Activated CD8-positive, alpha-beta memory T cell treated with anti-CD3 and anti-CD28 coated beads, Interleukin-2, amount 10 ng/mL, durations not matched to agents 7 days and 5 days (primary cell): ENCODE results near the gene TTYH2. TPM values are rescaled to one million over a fixed set of nuclear protein-coding genes. Genes with fewer than 3 reads are reported as not detected.
"Not testable (repeated sequence)": the region's sequence is repeated elsewhere in the genome, so short reads cannot be mapped to it uniquely, and the experiment has no call there.

Experiments used
- ATAC-seq: fragments of 150-1000 bp; cut with Tn5 transposase; one replicate; pipeline ENCODE4 v1.10.0; 2021; ENCODE audit warnings: moderate library complexity
- CTCF ChIA-PET: fragments of 350-600 bp; sonication (Branson Sonifier 250); formaldehyde crosslinking; loops from one replicate; lab custom pipeline; 2021; ENCODE audit warnings: antibody characterized with exemption; lab: Charles Lee
- DNase-seq: peaks from one replicate; pipeline ENCODE4 v3.0.0-alpha.2; 2020
- H3K27ac Mint-ChIP-seq: one replicate; pipeline ENCODE4 v1.8.0; 2021; ENCODE audit warnings: mild to moderate bottlenecking, mixed read lengths
- H3K27me3 Mint-ChIP-seq: one replicate; pipeline ENCODE4 v1.8.0; 2021; ENCODE audit warnings: mixed read lengths
- H3K36me3 Mint-ChIP-seq: one replicate; pipeline ENCODE4 v1.8.0; 2021; ENCODE audit warnings: mild to moderate bottlenecking, mixed read lengths
- H3K4me1 Mint-ChIP-seq: one replicate; pipeline ENCODE4 v1.8.0; 2021; ENCODE audit warnings: mixed read lengths
- H3K4me3 Mint-ChIP-seq: one replicate; pipeline ENCODE4 v1.8.0; 2021; ENCODE audit warnings: mild to moderate bottlenecking, moderate library complexity, mixed read lengths
- H3K9me3 Mint-ChIP-seq: one replicate; pipeline ENCODE4 v1.8.0; 2022; ENCODE audit warnings: low read depth, mixed read lengths
- total RNA-seq, 2 experiments: library from RNA; stranded (reverse); gene quantifications; one replicate each; pipeline ENCODE4 v1.2.3, GENCODE V29; 2021

TTYH2 gene
- total RNA-seq, 2 experiments from 2014 or later = 7.1 to 12.8 TPM

GRCh38 chr17:74183411-74183810 lies 30.0 kb upstream of the TTYH2 start:
- CTCF ChIA-PET = interaction anchor here (1.2 kb wide), 1 partner anchor 16 kb away, joined by 4 read pairs; no protein-coding TSS in a partner anchor
- ATAC-seq (no peak), DNase-seq (no peak)
- H3K9me3 Mint-ChIP-seq = no peaks in the 10 kb centered on the region
- peaks cover 7% of the 10 kb centered on the region for H3K27me3 Mint-ChIP-seq
- no peaks in the 10 kb centered on the region for H3K4me1 Mint-ChIP-seq
- no peaks in the 10 kb centered on the region for H3K36me3 Mint-ChIP-seq
- H3K27ac Mint-ChIP-seq = no peak overlapping the region
- H3K4me3 Mint-ChIP-seq = no peak overlapping the region

- Mint-ChIP-seq H3K36me3 (no peaks in the 10 kb centered on the region), H3K27ac (no peak overlapping the region), H3K4me3 (no peak overlapping the region), H3K27me3 (no peaks in the 10 kb centered on the region), H3K4me1 (no peaks in the 10 kb centered on the region), H3K9me3 (no peaks in the 10 kb centered on the region)
- CTCF ChIA-PET = interaction anchor here (0.5 to 1.3 kb wide), 2 partner anchors 14 to 603 kb away, joined by 3 to 4 read pairs; no protein-coding TSS in a partner anchor
- ATAC-seq (no peak), DNase-seq (no peak)
These were observed 27.7 kb upstream of the TTYH2 start for GRCh38 chr17:74185571-74186185.

DNA sequence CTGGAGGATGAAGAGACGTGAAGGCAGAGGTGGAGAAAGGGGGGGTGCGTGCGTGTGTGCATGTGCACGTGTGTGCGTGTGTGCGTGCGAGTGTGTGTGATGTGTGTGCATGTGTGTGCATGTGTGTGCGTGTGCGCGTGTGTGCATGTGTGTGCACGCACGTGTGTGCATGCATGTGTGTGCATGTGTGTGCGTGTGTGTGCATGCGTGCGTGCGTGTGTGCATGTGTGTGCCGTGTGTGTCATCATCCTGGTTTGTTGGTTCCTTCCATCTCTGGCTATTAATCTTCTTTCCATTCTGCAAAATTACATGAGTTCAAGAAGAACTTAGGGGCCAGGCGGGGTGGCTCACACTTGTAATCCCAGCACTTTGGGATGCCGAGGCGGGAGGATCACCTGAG lies 26.9 kb upstream of the TTYH2 start:
- Mint-ChIP-seq H3K4me3 (no peak overlapping the region), H3K4me1 (no peaks in the 10 kb centered on the region), H3K27ac (no peak overlapping the region), H3K9me3 (no peaks in the 10 kb centered on the region), H3K27me3 (no peaks in the 10 kb centered on the region), H3K36me3 (no peaks in the 10 kb centered on the region)
- no peak for DNase-seq
- CTCF ChIA-PET = interaction anchor here (1.3 kb wide), 1 partner anchor 10 kb away, joined by 4 read pairs; no protein-coding TSS in a partner anchor
- no peak for ATAC-seq

DNA sequence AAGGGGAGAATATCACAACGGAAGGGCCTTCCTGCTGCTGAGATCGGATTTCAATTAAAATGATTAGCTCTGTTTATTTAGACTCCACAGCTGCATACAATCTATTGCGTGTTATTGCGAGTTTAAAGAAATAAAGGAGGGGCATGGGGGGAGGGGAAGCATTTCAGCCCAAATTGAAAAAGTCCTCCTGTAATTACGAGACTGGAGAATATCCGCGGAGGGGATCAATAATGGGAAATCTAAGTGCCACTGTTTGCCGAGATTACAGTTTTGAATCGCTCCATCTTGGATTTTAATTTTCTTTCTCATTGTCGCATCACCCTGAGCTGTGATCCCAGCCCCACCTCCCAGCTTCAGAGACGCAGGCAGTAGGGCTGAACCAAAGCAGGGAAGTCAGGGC lies 25.6 kb upstream of the TTYH2 start:
- no peaks in the 10 kb centered on the region for H3K9me3 Mint-ChIP-seq
- no peak for ATAC-seq
- no peaks in the 10 kb centered on the region for H3K36me3 Mint-ChIP-seq
- no peak overlapping the region for H3K27ac Mint-ChIP-seq
- CTCF ChIA-PET = interaction anchor here (1.3 kb wide), 1 partner anchor 11 kb away, joined by 4 read pairs; no protein-coding TSS in a partner anchor
- H3K27me3 Mint-ChIP-seq = peaks cover 3% of the 10 kb centered on the region
- no peak overlapping the region for H3K4me3 Mint-ChIP-seq
- DNase-seq = no peak
- H3K4me1 Mint-ChIP-seq = no peaks in the 10 kb centered on the region

DNA sequence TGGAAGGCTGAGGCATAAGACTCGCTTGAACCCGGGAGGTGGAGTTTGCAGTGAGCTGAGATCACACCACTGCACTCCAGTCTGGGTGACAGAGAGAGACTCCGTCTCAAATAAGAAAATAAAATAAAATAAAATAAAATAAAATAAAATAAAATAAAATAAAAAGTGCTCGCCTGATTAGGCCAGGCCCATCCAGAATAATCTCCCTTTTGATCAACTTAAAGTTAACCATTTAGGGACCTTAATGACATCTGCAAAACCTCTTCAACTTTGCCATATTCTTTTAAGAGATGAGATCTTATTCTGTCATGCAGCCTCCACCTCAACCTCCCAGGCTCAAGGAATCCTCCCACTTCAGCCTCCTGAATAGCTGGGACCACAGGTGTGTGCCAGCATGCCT lies 24.7 kb upstream of the TTYH2 start:
- H3K4me1 Mint-ChIP-seq, H3K9me3 Mint-ChIP-seq, H3K36me3 Mint-ChIP-seq, H3K27me3 Mint-ChIP-seq, DNase-seq, H3K27ac Mint-ChIP-seq, H3K4me3 Mint-ChIP-seq, ATAC-seq: not testable (repeated sequence)
- CTCF ChIA-PET = interaction anchor here (3.6 kb wide), 1 partner anchor 11 kb away, joined by 19 read pairs; no protein-coding TSS in a partner anchor

DNA sequence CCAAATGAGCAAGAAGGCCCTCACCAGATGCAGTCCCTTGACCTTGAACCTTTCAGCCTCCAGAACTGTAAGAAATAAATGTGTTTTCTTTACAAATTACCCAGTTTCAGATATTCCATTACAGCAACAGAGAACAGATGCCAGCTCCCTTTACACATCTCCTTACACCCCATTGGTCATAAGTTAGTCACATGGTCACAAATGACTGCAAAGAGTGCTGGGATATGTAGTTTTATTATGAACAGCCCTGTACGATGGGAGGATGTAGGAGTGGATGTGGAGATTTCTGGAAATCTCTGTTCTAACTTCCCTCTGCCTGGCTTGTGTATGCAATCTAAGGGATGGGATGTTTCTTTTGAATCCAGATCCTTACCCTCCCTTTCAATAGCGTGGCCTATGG lies 23.2 kb upstream of the TTYH2 start:
- Mint-ChIP-seq H3K27ac (no peak overlapping the region), H3K36me3 (no peaks in the 10 kb centered on the region), H3K9me3 (no peaks in the 10 kb centered on the region), H3K27me3 (peaks cover 15% of the 10 kb centered on the region), H3K4me1 (peaks cover 6% of the 10 kb centered on the region), H3K4me3 (no peak overlapping the region)
- ATAC-seq (peak; percentile 78), DNase-seq (no peak)
- CTCF ChIA-PET = interaction anchor here (3.6 kb wide), 1 partner anchor 10 kb away, joined by 19 read pairs; no protein-coding TSS in a partner anchor

- ATAC-seq = no peak
- H3K4me3 Mint-ChIP-seq = no peak overlapping the region
- H3K27me3 Mint-ChIP-seq = peaks cover 16% of the 10 kb centered on the region
- CTCF ChIA-PET = interaction anchor here (0.6 to 3.6 kb wide), 4 partner anchors 9 to 177 kb away, joined by 3 to 19 read pairs (median 11); partner anchors contain the start of genes GPR142 and RPL38
- no peak overlapping the region for H3K27ac Mint-ChIP-seq
- no peaks in the 10 kb centered on the region for H3K36me3 Mint-ChIP-seq
- H3K9me3 Mint-ChIP-seq = no peaks in the 10 kb centered on the region
- no peak for DNase-seq
- peaks cover 6% of the 10 kb centered on the region for H3K4me1 Mint-ChIP-seq
These were observed 22.5 kb upstream of the TTYH2 start for GRCh38 chr17:74190807-74191406.

DNA sequence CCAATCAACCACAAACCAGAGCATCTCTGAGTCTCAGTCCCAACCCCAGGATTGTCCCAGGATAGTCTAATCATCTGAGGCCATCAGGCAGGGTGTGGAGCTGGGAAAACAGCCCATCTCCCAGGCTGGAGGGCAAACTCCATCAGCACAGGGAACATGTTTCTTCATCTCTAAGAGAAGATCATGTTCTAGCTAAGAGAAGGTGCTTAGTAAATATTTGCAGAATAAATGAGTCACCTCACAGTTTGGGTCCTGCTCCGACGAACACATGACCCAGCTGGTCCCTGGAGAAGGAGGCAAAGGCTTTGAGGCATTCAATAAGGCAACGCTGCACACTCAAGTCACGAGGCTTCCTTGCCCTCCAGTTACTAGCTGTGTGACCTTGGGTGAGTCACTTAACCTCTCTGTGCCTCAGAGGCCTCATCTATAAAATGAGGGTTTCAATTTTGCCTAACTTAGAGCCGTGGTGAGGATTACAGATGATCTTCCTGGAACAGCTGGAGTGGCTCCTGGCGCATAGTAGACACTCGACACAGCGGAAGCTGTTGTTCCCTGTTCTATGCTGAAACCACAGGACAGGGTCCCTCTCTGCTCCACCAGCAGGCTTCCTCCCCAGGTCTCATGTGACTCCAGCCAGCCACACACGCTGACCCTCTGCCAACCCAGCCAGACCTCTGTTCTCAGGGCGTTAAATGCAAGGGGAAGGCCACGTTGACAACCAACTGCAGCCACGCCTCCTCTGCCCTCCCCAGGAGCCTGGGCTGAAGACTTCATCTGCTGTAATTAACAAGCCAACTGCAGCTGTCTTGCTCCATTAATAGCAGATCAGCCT lies 20.2 kb upstream of the TTYH2 start:
- DNase-seq = no peak
- ATAC-seq = no peak
- no peak overlapping the region for H3K27ac Mint-ChIP-seq
- no peak overlapping the region for H3K4me3 Mint-ChIP-seq
- H3K27me3 Mint-ChIP-seq = peaks cover 23% of the 10 kb centered on the region
- no peaks in the 10 kb centered on the region for H3K36me3 Mint-ChIP-seq
- H3K4me1 Mint-ChIP-seq = peaks cover 6% of the 10 kb centered on the region
- H3K9me3 Mint-ChIP-seq = no peaks in the 10 kb centered on the region
- CTCF ChIA-PET = interaction anchor here (2.9 kb wide), 1 partner anchor 10 kb away, joined by 17 read pairs; the partner anchor contains the start of gene RPL38

DNA sequence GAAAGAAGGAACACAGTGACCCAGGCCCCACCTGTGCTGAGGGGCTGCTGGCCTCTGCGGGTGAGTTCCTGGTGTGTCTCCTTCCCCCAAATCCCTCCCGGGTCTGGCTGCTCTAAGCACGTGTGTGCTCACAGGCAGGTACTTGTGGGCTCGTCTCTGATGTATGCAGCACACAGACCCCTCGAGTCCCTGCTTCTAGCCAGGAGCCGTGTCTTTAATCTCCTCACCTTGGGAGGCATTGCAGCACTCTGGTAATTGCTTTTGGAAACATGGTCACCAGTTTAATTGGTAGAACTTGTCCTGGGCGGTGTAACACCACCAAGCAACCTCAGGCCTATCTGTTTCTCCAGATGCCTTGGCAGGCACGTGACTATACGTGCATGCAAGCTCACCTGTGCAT lies 18.7 kb upstream of the TTYH2 start:
- ATAC-seq = no peak
- H3K27me3 Mint-ChIP-seq = peaks cover 28% of the 10 kb centered on the region
- H3K27ac Mint-ChIP-seq = no peak overlapping the region
- H3K4me3 Mint-ChIP-seq = no peak overlapping the region
- H3K4me1 Mint-ChIP-seq = peaks cover 7% of the 10 kb centered on the region
- H3K36me3 Mint-ChIP-seq = no peaks in the 10 kb centered on the region
- CTCF ChIA-PET = interaction anchor here (1.6 kb wide), 1 partner anchor 185 kb away, joined by 3 read pairs; no protein-coding TSS in a partner anchor
- H3K9me3 Mint-ChIP-seq = no peaks in the 10 kb centered on the region
- DNase-seq = no peak

DNA sequence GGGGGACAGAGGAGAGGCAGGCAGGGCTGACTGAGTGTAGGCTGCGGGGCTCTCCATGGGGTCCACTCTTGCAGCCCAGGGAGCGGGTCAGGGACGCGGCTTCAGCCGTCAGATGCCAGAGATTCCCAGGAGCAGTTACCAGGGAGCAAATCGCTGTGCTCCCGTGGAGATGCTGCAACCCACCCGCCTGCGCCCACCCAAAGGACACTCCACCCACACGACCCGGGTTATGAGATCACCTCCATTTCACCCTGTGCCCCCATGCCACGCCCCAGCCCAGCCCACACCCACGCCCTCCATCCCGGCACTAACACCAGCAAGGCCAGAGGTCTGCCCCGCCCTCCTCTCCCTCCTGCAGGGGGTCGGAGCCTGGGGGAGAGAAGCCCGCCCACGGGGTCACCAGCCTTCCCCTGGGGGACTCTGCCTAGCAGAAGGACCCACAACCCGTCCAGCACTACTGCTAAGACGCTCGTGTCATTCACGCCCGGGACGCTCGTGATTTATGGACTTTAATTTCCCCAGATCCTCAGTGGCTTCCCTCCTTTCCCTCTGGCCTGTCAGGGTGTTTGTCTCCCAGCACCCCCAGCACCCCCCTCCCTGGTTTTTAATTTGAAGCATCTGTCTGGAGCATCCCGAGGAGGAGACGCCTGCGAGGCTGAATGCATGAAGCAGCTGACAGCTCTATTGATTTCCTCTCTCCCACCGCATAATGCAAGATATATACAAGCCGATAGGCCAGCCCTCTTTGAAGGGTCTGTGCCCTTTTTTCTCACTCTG lies 16.6 kb upstream of the TTYH2 start:
- H3K27me3 Mint-ChIP-seq = peaks cover 36% of the 10 kb centered on the region

DNA sequence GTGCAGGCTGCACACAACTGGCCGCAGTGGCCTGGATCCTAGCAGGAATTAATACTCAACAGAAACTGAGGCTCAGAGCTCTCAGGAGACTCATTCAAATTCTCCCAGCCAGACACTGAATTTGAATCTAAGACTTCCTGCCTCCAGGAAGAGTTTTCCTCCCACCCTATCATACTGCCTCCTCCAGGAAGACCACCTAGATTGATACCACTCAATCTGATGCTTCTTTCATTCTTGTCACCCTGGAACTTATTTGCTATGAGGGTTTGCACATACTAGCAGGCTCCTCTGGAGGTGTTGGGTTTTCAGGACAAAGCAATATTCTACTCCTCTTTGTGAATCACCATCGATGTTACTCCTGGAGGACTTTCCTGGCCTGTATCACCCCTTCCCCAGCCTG lies 15.6 kb upstream of the TTYH2 start:
- DNase-seq (no peak), ATAC-seq (no peak)
- Mint-ChIP-seq H3K27me3 (peaks cover 40% of the 10 kb centered on the region), H3K4me3 (no peak overlapping the region), H3K4me1 (peaks cover 9% of the 10 kb centered on the region), H3K36me3 (no peaks in the 10 kb centered on the region), H3K9me3 (no peaks in the 10 kb centered on the region), H3K27ac (no peak overlapping the region)
- CTCF ChIA-PET = no interaction called here

More for the DNA sequence above, 16.6 kb upstream of the TTYH2 start:
- H3K27ac Mint-ChIP-seq = no peak overlapping the region
- H3K9me3 Mint-ChIP-seq = no peaks in the 10 kb centered on the region
- H3K4me3 Mint-ChIP-seq = no peak overlapping the region
- no peak for DNase-seq
- peaks cover 9% of the 10 kb centered on the region for H3K4me1 Mint-ChIP-seq
- CTCF ChIA-PET = no interaction called here
- no peak for ATAC-seq
- H3K36me3 Mint-ChIP-seq = no peaks in the 10 kb centered on the region

DNA sequence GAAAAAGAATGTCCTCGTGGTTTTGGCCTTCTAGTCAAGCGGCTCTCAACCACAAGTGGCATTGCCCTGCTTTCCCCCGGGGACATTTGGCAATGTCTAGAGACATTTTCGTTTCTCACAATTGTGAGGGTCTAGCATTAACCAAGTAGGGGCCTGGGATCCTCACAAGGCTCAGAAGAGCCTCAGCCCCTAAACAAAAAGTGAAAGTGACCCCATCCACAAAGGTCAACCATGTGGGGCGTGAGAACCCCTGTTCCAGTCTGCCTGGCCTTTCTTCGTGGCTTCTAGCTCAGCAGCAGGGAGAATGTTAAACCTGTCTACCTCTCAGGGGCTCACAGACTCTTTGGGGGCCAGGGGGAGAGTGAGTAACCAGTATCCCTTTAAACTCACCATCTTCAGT lies 14.7 kb upstream of the TTYH2 start:
- H3K27me3 Mint-ChIP-seq = peaks cover 37% of the 10 kb centered on the region
- H3K36me3 Mint-ChIP-seq = peaks cover 3% of the 10 kb centered on the region
- no peaks in the 10 kb centered on the region for H3K9me3 Mint-ChIP-seq
- DNase-seq (no peak), ATAC-seq (no peak)
- H3K4me1 Mint-ChIP-seq = peaks cover 11% of the 10 kb centered on the region
- H3K27ac Mint-ChIP-seq = no peak overlapping the region
- CTCF ChIA-PET = interaction anchor here (1.1 to 2.0 kb wide), 5 partner anchors 10 to 1473 kb away, joined by 3 to 12 read pairs (median 6); partner anchors contain the start of gene TTYH2
- no peak overlapping the region for H3K4me3 Mint-ChIP-seq
